Measurements from ENCODE around the gene FIGN.

Gene FIGN

DNA sequence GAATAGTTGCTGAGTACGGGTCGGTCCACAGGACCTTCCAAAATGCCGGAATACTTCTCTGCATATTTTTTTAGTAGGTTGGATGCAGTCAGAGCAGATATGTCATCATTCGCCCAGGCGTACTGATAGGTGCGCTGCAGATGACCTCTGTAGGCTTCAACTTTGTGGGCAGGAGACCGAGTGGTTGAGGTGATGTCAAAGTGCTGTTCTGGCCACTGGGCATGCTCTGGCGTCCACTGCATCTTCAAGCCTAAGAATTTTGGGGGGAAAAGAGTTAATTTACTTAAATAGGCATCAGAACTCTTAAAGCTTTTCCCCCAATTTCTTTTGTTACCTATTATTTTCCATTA, 124.3 kb downstream of the FIGN start:
- no peak for DNase-seq (ENCODE audit: low read depth in 2 of 2)

- no peak for DNase-seq (ENCODE audit: low read depth in 2 of 2)
Observed at GRCh38 chr2:163610817-163611556, 124.8 kb downstream of the FIGN start.

GRCh38 chr2:163607630-163608029, 128.2 kb downstream of the FIGN start:
- DNase-seq (ENCODE audit: low read depth in 2 of 2), result no peak

GRCh38 chr2:163606878-163607277, 128.9 kb downstream of the FIGN start:
- no peak for DNase-seq (ENCODE audit: low read depth in 2 of 2)

DNA sequence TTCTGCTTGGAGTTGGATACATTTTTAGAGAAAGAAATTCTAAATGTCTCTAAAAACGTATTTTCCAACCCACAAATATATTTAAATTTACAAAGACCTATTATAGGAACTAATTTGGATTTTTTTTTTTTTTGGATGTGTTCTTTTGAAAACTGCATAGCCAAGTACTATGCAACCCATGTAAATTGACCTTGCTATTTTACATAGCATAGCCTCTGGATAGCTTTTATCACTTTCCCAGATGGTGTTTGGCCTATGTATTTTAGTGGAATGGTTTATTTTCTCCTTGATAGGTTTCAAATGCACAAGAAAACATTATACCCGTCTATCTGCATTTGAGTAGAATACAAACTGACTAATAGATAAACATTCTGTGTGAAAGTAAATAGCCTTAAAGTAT, 130.0 kb downstream of the FIGN start:
- no peak for DNase-seq (ENCODE audit: low read depth in 2 of 2)

DNA sequence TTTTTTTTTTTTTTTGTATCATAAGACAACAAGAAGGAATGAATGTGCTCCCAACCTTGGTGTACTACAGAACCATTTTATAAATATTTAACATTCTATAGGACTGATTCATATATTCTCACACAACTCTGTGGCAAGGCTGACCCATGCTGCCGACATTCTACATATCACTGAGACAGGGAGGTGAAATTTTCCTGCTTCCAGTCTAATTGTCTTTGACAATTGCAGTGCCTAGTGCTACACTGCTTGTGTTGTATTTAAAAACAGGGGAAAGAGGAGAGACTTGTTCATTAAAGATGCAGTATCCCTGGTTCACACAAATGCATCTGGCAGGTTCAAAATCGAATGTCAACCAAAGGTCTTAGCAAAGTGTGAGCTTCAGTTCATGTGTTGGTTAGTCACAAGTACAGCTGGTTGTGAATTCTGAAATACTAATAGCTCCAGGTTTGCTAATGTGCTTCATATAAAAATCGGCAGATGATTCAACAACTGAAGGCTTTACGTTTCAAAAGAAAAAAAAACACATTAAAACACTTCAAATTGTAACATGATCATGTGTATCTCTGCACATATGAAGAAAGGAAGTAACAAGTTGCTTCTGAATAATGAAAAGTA, 130.8 kb downstream of the FIGN start:
- no peak for DNase-seq (ENCODE audit: low read depth in 2 of 2)

DNA sequence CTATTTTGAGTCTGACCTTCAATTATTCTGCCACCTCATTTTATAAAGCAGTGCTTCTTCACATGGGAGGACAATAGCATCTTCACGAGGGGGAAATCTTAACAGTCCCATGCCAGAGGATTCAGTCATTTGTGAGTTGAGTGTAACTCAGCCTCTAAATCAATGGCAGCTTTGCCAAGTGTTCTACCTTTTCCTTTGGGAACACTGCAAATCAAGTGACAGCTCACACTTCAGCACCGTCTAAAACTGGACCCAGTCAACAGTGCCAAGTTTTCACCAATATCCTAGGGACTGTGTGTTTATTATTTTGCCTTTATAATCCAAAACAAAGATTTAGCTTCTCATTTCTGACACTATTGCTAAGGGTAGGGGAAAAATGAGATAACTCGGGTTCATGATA, 133.6 kb downstream of the FIGN start:
- DNase-seq (ENCODE audit: low read depth in 2 of 2), result no peak

DNA sequence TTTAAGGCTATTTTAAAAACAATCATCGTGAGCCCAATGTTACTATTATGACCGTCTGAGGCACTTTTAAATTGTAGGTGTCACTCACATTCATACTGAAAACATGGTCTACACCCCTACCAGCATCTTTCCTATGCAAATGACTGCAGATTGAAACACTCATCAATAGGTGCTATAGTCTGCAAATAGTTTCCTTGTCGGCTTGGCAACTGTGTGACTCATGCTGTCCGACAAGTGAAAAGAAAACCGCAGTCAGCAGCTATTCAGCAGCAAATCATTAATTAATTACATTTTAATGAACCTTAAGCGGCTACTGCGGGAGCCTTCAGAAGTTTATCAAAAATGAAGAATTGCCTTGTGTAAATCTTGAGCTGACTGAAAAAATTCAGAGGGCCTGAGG, 134.4 kb downstream of the FIGN start:
- DNase-seq (ENCODE audit: low read depth in 2 of 2), result no peak

DNA sequence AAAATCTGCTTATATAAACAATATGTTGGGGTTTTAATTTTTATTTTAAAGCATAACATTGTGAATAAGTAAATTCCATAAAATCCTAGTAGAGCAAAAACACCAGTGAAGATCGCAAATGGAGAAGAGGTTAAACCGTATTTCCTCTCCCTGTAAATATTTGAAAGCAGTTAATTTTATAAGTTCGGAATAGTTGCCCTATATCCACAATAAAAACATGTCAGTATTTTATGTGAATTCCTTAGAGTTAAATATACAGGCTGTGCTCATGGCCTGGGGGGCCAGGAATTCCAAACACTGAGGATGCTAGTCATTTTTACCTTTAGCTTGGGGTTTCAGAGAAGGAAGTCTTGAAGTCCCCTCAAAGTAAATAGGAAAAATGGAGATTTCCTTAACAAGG, 135.0 kb downstream of the FIGN start:
- no peak for DNase-seq (ENCODE audit: low read depth in 2 of 2)

- no peak for DNase-seq (ENCODE audit: low read depth in 2 of 2)
Observed at GRCh38 chr2:163595028-163595427, 140.8 kb downstream of the FIGN start.

- DNase-seq (ENCODE audit: low read depth in 2 of 2), result no peak
Observed at GRCh38 chr2:163594497-163594896, 141.3 kb downstream of the FIGN start.

- DNase-seq (ENCODE audit: low read depth in 2 of 2), result no peak
Observed at GRCh38 chr2:163593982-163594381, 141.8 kb downstream of the FIGN start.

GRCh38 chr2:163592954-163593622, 142.7 kb downstream of the FIGN start:
- DNase-seq (ENCODE audit: low read depth in 2 of 2), result no peak

DNA sequence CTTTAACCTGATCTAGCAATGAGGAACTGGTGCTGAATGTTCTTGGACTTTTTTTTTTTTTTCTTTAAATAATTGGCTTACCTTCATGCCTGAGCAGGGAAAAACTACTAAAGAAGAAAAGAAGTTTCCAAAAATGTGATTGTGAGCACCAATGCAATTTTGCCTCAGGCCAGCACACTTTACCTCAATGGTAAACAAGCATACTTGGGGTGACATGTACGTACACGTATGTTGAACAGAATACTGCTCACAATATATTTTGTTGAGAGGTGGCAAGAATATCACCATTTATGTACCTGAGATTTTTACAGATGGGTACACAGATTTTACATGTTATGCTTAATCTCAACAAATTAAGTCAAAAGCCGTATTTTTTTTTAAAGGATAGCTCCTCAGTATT, 144.3 kb downstream of the FIGN start:
- no peak for DNase-seq (ENCODE audit: low read depth in 2 of 2)

GRCh38 chr2:163580757-163581156, 155.1 kb downstream of the FIGN start:
- DNase-seq (ENCODE audit: low read depth in 2 of 2), result no peak

DNA sequence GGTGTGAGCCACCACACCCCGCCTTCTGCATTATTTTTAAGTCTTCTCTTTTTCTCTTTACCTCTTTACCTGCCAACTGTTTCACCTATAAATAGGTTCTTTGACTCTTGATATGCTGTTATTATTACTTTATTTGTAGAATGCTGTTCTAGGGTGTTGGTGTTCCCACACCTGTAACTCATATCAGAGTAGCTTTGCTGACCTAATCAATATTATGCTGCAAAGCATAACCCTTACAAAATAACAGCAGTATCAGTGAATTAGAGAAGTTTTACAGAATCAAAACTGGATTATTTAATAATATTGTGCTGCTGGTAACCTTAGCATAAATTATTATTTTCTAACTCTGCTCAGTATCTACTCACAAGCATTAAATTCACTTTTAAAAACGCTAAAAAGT, 161.5 kb downstream of the FIGN start:
- DNase-seq (ENCODE audit: low read depth in 2 of 2), result no peak

DNA sequence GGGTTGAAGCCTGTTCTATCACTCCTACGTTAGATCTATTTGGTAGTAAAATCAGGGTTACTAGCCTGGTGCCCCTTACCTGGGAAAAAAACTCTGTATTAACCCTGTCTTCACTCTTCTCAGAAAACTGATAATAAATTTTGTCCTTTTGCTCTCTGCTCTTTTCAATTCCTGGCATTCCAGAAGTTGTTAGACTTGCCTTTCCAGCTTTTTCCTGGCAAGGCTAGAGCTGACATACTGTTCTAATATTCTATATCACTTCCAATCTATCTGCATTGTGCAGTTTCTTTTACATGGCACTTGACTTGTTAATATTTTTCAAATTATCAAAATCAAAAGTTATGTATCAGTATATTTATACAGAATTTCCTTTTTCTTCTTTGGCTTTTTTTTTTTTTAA, 162.2 kb downstream of the FIGN start:
- no peak for DNase-seq (ENCODE audit: low read depth in 2 of 2)

- DNase-seq (ENCODE audit: low read depth in 2 of 2), result no peak
Observed at GRCh38 chr2:163572850-163573249, 163.0 kb downstream of the FIGN start.

- no peak for DNase-seq (ENCODE audit: low read depth in 2 of 2)
Observed at GRCh38 chr2:163571423-163572102, 164.2 kb downstream of the FIGN start.

- DNase-seq (ENCODE audit: low read depth in 2 of 2), result no peak
Observed at GRCh38 chr2:163570391-163570790, 165.4 kb downstream of the FIGN start.

- no peak for DNase-seq (ENCODE audit: low read depth in 2 of 2)
Observed at GRCh38 chr2:163565192-163565591, 170.6 kb downstream of the FIGN start.

DNA sequence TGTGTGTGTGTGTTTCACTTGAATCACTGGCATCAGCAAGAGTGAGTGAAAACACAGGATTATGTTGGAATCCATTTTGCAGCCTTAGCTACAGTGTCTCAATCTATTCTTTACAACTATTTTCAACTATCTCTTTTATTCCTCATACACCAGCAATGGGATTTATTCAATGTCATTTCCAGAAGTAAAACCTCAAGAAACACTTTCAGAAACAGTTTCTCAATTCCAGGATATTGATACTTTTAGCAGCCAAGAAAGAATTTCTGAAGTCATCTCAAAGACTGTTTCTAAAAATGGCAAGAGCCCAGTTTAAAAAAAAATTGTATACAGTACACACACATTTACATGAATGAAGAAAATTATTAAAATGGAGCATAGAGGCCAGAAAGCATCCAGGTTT, 171.6 kb downstream of the FIGN start:
- no peak for DNase-seq (ENCODE audit: low read depth in 2 of 2)

GRCh38 chr2:163563336-163563735, 172.5 kb downstream of the FIGN start:
- no peak for DNase-seq (ENCODE audit: low read depth in 2 of 2)
